ENCODE results near the gene NMRAL1.

NMRAL1 gene

DNA sequence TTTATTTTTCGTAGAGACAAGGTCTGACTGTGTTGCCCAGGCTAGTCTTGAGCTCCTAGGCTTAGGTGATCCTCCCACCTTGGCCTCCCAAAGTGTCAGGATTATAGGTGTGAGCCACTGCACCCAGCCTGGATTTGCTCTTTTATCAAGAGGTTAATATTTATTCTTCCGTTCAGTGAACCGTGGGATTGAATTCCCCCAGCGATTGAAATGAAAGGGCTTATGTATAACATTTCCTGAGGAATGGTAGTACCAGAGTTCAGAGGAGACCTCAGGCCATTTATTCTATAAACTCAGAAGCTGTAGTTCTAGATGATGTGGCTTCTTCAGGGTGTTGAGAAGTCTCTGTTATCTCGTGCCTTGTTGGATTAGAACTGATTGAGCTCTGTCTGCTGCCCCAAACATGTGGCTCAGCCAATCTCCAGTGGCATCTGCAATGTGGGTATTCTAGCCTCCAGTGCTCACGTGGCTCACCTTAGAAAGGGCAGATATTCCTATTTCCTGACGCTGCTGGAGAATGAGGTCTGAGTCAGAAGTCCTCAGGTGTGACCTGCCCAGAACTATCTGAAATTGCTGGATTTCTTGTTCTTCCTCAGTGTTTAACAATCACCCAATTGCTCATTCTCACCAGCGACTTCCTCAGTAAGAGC is 24.2 kb upstream of the NMRAL1 start:
- POLR2A ChIA-PET (ENCODE audit: low non-redundant PET): no interaction called here

DNA sequence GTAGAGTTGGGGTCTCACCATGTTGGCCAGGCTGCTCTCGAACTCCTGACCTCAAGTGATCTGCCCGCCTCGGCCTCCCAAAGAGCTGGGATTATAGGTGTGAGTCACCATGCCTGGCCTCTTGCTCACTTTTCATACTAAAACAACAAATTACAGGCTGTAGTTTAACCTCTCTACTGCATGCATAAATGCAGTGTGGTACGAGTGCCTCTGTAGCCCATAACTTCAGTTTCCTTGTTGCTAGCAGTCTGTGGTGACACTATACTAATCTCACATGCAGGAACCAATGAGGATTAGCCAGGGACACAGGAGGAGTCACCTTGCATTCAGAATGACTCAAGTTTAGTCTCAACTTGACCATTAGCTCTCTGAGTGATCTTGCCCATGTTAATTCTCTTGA is 21.9 kb upstream of the NMRAL1 start:
- peak overlapping the region; percentile 85 for H3K27ac ChIP-seq
- ChIA-PET CTCF (interaction anchor here (0.6 to 1.0 kb wide), 2 partner anchors 9 to 596 kb away, joined by 3 to 5 read pairs; no protein-coding TSS in a partner anchor), POLR2A (ENCODE audit: low non-redundant PET) (interaction anchor here (0.7 kb wide), 1 partner anchor 37 kb away, joined by 6 read pairs; no protein-coding TSS in a partner anchor)
- DNase-seq (ENCODE audit: low spot score): peak; percentile 26
- TF ChIP-seq, protein P1, sequence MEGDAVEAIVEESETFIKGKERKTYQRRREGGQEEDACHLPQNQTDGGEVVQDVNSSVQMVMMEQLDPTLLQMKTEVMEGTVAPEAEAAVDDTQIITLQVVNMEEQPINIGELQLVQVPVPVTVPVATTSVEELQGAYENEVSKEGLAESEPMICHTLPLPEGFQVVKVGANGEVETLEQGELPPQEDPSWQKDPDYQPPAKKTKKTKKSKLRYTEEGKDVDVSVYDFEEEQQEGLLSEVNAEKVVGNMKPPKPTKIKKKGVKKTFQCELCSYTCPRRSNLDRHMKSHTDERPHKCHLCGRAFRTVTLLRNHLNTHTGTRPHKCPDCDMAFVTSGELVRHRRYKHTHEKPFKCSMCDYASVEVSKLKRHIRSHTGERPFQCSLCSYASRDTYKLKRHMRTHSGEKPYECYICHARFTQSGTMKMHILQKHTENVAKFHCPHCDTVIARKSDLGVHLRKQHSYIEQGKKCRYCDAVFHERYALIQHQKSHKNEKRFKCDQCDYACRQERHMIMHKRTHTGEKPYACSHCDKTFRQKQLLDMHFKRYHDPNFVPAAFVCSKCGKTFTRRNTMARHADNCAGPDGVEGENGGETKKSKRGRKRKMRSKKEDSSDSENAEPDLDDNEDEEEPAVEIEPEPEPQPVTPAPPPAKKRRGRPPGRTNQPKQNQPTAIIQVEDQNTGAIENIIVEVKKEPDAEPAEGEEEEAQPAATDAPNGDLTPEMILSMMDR (conservative IDR thresholded peaks at IDR 0.05; ENCODE audit: low read depth): no peak

More for the DNA sequence above, 24.2 kb upstream of the NMRAL1 start:
- CTCF ChIA-PET: interaction anchor here (0.6 to 0.8 kb wide), 2 partner anchors 22 to 93 kb away, joined by 3 to 4 read pairs; partner anchors contain the start of gene HMOX2
- H3K27ac ChIP-seq: peak overlapping the region; percentile 23; the same call in 1 of the 2 replicates
- TF ChIP-seq, protein P1 (conservative IDR thresholded peaks at IDR 0.05; ENCODE audit: low read depth): no peak
- peak; percentile 55 for DNase-seq (ENCODE audit: low spot score)

DNA sequence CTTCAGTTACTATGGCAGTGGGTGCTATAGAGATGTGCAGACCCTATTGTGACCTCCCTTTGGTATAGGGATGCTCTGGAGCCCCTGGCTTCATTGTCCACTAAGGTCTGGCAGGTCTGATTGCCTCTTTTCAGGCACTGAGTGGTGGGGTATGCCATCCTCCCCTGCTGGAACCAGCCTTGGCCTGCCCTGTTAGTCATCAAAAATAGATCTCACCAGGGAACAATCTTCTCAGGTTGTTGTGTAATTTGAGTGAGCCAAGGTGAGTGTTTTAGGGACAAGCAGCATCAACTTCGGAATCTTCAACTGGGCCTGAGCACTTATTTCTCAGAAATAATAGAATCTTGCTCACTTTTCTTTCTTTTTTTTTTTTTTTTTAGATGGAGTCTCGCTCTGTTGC is 21.3 kb upstream of the NMRAL1 start:
- DNase-seq (ENCODE audit: low spot score): peak; percentile 80
- TF ChIP-seq, protein P1 (conservative IDR thresholded peaks at IDR 0.05; ENCODE audit: low read depth): no peak
- ChIA-PET POLR2A (ENCODE audit: low non-redundant PET) (no interaction called here), CTCF (interaction anchor here (0.6 kb wide), 1 partner anchor 596 kb away, joined by 3 read pairs; no protein-coding TSS in a partner anchor)
- H3K27ac ChIP-seq: peak overlapping the region; percentile 85

DNA sequence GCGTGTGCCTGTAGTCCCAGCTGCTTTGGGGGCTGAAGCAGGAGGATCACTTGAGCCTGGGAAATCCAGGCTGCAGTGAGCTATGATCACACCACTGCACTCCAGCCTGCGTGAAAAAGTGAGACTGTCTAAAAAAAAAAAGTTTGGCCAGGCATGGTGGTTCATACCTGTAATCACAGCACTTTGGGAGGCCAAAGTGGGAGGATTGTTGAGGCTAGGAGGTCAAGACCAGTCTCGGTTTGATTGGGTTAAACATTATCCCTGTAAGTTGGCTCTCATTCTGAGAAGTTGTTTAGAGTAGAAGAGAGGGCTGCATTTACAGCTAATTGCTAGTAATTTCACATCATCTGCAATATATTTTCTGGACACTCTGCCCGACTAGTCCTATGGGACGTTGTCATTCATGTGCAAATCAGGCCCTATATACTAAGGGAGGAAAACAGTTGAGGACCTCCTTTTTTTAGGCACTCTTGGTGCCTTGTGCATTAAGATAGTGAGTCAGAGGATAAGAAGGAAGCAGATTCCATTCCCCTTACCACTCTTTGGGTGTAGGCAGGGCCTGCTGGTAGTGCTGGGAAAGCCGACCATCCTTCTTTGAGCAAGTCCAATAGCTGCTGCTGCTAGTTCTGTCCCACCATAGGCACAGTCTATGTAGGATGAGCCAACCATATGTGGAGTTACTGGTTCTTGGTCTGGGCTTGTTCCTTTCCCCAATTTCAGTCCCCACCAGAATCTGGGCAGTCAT is 20.5 kb upstream of the NMRAL1 start:
- CTCF ChIA-PET: no interaction called here
- POLR2A ChIA-PET (ENCODE audit: low non-redundant PET): no interaction called here
- DNase-seq (ENCODE audit: low spot score): peak; percentile 62
- TF ChIP-seq, protein P1 (conservative IDR thresholded peaks at IDR 0.05; ENCODE audit: low read depth): no peak
- H3K27ac ChIP-seq: peak overlapping the region; percentile 85

DNA sequence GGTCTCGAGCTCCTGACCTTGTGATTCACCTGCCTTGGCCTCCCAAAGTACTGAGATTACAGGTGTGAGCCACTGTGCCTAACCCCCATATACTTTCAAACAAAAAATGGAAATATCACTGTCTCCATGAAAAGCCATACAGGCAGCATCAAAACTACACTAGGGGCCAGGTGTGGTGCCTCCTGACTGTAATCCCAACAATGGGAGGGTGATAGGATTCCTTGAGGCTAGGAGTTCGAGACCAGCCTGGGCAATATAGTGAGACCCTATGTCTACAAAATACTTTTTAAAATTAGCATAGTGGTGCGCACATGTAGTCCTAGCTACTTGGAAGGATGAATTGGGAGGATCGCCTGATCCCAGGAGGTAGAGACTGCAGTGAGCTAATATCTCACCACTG is 17.5 kb upstream of the NMRAL1 start:
- ChIA-PET POLR2A (ENCODE audit: low non-redundant PET) (no interaction called here), CTCF (interaction anchor here (0.5 kb wide), 1 partner anchor 347 kb away, joined by 4 read pairs; no protein-coding TSS in a partner anchor)
- no peak overlapping the region for H3K27ac ChIP-seq
- no peak for DNase-seq (ENCODE audit: low spot score)
- TF ChIP-seq, protein P1 (conservative IDR thresholded peaks at IDR 0.05; ENCODE audit: low read depth): no peak

DNA sequence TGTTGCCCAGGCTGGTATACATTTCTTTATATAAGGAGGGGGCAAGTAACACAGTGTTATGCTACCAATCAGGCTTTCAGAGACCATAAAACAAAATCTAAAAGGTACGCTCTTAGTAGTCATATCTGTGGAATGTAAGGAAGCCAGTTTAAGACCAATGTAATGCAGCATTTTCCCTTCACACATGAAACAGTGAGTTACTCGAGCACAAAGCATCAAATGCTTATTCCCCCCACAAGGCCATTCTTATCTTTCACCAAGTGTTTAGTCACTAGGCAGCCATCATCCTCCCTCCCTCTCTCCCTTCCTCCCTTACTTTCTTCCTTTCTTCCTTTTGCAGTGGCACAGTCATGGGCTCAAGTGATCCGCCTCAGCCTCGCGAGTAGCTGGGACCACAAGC is 14.6 kb upstream of the NMRAL1 start:
- POLR2A ChIA-PET (ENCODE audit: low non-redundant PET): no interaction called here
- CTCF ChIA-PET: interaction anchor here (0.5 to 0.6 kb wide), 2 partner anchors 12 to 161 kb away, joined by 3 to 4 read pairs; no protein-coding TSS in a partner anchor
- DNase-seq (ENCODE audit: low spot score): peak; percentile 57
- H3K27ac ChIP-seq: peak overlapping the region; percentile 60
- TF ChIP-seq, protein P1 (conservative IDR thresholded peaks at IDR 0.05; ENCODE audit: low read depth): no peak
